GM21360 (cell line): Measurements from ENCODE around the gene DHRS7B.

Experiments
- ATAC-seq: cut with Tn5 transposase; IDR thresholded peaks from one replicate; pipeline ENCODE4 v1.9.1; 2021; ENCODE audit warnings: mild to moderate bottlenecking, moderate library complexity; ENCODE audit not compliant: unreplicated experiment

Gene DHRS7B

GRCh38 chr17:21149621-21150020 is 22.9 kb downstream of the DHRS7B start:
- no peak for ATAC-seq

GRCh38 chr17:21152731-21153130 is 26.0 kb downstream of the DHRS7B start:
- ATAC-seq = no peak

- no peak for ATAC-seq
These were observed 31.0 kb downstream of the DHRS7B start for GRCh38 chr17:21157586-21158370.

- ATAC-seq = no peak
These were observed 33.6 kb downstream of the DHRS7B start for GRCh38 chr17:21160401-21160800.

- ATAC-seq = no peak
These were observed 35.0 kb downstream of the DHRS7B start for GRCh38 chr17:21161498-21162393.

GRCh38 chr17:21162394-21162775 is 35.6 kb downstream of the DHRS7B start:
- no peak for ATAC-seq

GRCh38 chr17:21163101-21163500 is 36.3 kb downstream of the DHRS7B start:
- ATAC-seq = no peak

GRCh38 chr17:21164216-21164615 is 37.5 kb downstream of the DHRS7B start:
- ATAC-seq = no peak

GRCh38 chr17:21164620-21165019 is 37.9 kb downstream of the DHRS7B start:
- ATAC-seq = no peak

GRCh38 chr17:21165922-21166594 is 39.3 kb downstream of the DHRS7B start:
- no peak for ATAC-seq

- ATAC-seq = no peak
These were observed 39.9 kb downstream of the DHRS7B start for GRCh38 chr17:21166595-21167210.

- no peak for ATAC-seq
These were observed 40.5 kb downstream of the DHRS7B start for GRCh38 chr17:21167303-21167702.

- ATAC-seq = no peak
These were observed 41.7 kb downstream of the DHRS7B start for GRCh38 chr17:21168555-21168865.

GRCh38 chr17:21169496-21169895 is 42.7 kb downstream of the DHRS7B start:
- no peak for ATAC-seq

GRCh38 chr17:21170809-21171208 is 44.0 kb downstream of the DHRS7B start:
- no peak for ATAC-seq

GRCh38 chr17:21171309-21171922 is 44.7 kb downstream of the DHRS7B start:
- ATAC-seq = no peak

- ATAC-seq = no peak
These were observed 45.3 kb downstream of the DHRS7B start for GRCh38 chr17:21171970-21172510.

- ATAC-seq = no peak
These were observed 46.1 kb downstream of the DHRS7B start for GRCh38 chr17:21172846-21173245.

- ATAC-seq = no peak
These were observed 46.8 kb downstream of the DHRS7B start for GRCh38 chr17:21173543-21173942.

GRCh38 chr17:21174186-21174585 is 47.4 kb downstream of the DHRS7B start:
- ATAC-seq = no peak
